Omental fat pad (tissue), 4 donors: ENCODE results near the gene B3GALT6. TPM values are rescaled to one million over a fixed set of nuclear protein-coding genes. Genes with fewer than 3 reads are reported as not detected.

Experiments used
- ATAC-seq: fragments of 150-250 bp; one replicate; pipeline ENCODE4 v1.9.1; 2016; ENCODE audit warnings: mild to moderate bottlenecking, moderate library complexity; ENCODE audit not compliant: low FRiP score
- DNase-seq: peaks from one replicate; pipeline ENCODE4 v3.0.0-alpha.2; 2019; ENCODE audit warnings: low spot score
- total RNA-seq, 4 donors: library from RNA; depleted of rRNA; stranded (reverse); fragments of >200 nt; gene quantifications; one replicate each; pipeline ENCODE4 v1.1.0, GENCODE V29; 2016
- TF ChIP-seq, protein P1 (sequence below), 3 donors: fragments of 450-650 bp; IDR thresholded peaks; one replicate each; pipeline ENCODE4 v1.5.1; 2016 to 2017; ENCODE audit warnings: antibody characterized with exemption in 3 of 3, mild to moderate bottlenecking in 3 of 3, moderate library complexity in 2 of 3

The B3GALT6 gene
- total RNA-seq, 4 donors from 2014 or later, result 14.6 to 27.1 (median 22.1) TPM

DNA sequence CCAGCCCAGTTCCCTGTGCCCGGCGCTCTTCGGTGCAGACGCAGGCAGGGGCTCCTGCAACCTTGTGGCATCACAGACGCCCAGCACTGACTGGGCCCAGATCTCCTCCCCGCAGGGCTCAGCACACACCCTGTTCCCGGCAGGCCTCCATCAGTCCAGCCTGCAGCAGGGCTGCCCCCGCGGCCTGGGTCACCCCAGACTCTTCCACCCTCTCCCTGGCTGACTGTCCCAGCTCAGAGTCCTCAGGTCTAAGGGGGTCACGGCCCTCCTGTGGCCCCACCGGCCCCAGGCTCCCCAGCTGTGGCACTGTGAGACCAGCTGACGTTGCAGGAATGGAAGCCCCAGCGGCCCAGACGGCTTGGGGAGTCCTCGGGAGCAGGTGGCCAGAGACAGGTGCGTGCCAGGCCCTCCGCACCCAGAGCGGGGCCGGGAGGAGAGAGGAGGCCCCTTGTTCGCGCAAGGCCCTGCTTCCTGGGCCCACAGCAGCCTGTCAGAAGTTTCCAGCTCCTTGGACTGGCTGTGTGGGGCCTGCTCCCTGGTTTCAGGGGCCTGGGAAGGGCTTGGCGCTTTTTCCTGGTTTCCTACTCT, 4.2 kb downstream of the B3GALT6 start:
- DNase-seq, result no peak
- TF ChIP-seq, protein P1, sequence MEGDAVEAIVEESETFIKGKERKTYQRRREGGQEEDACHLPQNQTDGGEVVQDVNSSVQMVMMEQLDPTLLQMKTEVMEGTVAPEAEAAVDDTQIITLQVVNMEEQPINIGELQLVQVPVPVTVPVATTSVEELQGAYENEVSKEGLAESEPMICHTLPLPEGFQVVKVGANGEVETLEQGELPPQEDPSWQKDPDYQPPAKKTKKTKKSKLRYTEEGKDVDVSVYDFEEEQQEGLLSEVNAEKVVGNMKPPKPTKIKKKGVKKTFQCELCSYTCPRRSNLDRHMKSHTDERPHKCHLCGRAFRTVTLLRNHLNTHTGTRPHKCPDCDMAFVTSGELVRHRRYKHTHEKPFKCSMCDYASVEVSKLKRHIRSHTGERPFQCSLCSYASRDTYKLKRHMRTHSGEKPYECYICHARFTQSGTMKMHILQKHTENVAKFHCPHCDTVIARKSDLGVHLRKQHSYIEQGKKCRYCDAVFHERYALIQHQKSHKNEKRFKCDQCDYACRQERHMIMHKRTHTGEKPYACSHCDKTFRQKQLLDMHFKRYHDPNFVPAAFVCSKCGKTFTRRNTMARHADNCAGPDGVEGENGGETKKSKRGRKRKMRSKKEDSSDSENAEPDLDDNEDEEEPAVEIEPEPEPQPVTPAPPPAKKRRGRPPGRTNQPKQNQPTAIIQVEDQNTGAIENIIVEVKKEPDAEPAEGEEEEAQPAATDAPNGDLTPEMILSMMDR (IDR thresholded peaks at IDR 0.05), result no peak

DNA sequence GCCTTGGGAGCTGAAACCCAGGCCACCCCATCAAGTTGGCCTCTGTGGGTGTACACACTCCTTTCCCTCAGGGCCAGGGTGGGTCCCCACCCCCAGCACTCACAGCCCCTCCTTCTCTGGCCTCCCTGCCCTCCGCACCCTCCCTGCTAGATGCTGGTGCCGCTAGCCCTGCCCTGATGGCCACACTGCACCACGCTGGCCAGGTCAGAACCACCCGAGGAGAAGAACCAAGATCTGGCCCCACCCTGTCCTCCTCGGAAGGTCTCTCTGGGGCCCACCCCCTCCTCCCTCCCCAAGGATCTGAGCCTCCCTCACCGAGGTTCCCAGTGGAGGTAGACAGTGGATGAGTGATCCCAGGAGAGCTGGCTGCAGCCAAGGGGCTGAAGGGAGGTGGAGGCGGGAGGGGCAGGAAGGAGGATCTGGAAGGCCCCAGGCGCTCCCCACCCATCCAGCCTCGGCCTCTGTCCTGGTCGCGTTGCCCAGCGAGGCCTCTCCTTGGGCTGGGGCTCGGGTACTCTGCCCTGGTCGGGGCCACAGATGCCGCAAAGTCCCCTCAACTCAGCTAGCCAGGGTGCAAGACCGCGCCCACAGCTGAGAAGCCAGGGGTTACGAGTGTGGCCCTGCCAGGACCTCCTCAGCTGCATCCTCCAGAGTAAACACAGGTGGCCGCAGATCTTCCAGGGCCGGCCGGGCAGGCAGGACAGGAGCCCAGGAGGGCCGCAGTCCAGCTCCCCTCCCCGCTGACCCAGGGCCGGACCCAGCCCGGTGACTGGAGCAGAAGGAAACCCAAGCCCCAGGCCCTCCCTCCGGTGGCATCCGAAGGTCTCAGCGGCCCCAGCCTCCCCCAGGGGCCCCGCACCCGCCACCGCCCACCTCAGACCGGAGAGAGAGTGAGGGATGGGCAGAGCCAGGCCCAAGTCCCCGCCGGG, 5.2 kb downstream of the B3GALT6 start:
- DNase-seq (no peak), ATAC-seq (no peak)

More for the DNA sequence above, 4.2 kb downstream of the B3GALT6 start:
- no peak for ATAC-seq

DNA sequence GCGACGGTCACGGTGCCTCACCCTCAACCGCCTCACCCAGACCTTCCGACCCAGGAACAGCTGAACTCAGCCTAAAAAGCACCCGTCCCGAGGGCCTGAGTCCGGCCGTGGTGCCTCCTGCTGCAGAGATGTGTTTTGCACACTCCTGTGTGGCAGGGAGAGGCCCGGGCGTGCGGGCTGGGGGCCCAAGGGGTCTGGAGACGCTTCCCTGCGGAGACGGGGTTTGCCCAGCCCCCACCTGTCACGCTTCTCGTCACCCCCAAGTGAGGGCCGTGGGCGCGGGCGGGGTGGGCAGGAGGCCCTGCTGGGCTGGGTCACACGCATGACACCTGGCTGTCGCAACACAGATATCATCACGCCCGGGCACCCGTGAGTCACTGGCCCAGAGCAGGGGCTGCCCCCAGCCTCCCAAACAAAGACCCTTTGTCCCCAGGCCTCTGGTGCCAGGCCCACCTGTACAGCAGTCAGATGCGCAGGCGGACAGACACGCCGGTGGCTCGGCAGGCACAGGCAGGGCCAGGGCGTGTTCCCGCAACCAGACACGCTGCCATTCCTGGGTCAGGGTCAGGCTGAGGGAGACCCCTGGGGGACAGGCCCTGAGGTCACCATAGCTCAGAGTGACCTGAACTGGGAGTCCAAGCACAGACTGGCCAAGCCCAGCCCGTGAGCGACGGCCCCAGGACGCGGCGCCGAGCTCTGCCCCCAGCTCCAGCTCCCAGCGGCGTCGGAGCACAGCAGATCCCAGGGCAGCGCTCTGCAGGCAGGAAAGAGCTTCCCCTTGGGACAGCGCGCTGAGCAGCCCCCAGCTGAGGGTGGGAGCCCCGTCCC, 6.1 kb downstream of the B3GALT6 start:
- DNase-seq, result no peak
- TF ChIP-seq, protein P1 (IDR thresholded peaks at IDR 0.05), result no peak
- no peak for ATAC-seq

More for the DNA sequence above, 5.2 kb downstream of the B3GALT6 start:
- TF ChIP-seq, protein P1 (IDR thresholded peaks at IDR 0.05), result no peak

DNA sequence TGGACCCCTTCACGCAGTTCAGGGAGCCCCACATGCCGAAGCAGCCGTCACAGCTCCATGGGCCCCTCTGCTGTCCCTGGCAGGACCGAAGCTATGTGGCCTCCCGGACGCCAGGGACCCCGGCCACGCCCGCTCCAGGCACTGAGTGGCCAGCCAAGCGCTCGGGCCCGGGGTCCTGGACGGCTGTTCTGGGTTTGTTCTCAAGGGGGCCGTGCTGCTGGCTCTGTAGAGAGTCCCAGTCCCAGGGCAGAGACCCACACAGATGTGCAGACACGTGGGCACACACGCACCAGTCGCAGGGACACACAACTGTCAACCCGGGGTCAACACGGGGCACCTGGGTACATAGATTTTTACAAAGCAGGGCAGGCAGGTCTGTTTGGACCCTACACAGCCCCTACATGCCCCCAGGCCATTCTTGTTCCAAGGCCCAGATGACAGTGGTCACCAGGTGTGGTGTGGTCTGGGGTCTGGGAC, 6.7 kb downstream of the B3GALT6 start:
- TF ChIP-seq, protein P1 (IDR thresholded peaks at IDR 0.05), result no peak
- ATAC-seq (no peak), DNase-seq (no peak)

DNA sequence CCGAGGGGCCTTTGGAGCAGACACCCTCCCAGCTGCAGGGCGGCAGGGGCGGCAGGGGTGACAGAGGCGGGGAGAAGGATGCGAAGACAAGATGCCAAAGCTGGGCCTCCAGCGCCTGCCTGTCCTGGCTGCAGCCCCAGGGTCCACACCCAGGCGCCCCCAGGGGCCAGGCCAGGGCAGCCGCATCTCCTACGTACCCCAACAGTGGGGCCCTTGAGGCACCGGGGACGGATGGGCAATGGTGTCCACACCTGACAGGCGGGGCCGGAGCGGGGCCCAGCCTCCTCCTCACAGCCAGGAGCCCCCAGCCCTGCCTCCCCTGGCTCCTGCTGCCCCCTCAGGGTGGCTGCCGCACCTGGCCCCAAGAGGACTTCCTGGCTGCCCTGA, 7.2 kb downstream of the B3GALT6 start:
- TF ChIP-seq, protein P1 (IDR thresholded peaks at IDR 0.05), result no peak
- no peak for DNase-seq
- ATAC-seq, result no peak

DNA sequence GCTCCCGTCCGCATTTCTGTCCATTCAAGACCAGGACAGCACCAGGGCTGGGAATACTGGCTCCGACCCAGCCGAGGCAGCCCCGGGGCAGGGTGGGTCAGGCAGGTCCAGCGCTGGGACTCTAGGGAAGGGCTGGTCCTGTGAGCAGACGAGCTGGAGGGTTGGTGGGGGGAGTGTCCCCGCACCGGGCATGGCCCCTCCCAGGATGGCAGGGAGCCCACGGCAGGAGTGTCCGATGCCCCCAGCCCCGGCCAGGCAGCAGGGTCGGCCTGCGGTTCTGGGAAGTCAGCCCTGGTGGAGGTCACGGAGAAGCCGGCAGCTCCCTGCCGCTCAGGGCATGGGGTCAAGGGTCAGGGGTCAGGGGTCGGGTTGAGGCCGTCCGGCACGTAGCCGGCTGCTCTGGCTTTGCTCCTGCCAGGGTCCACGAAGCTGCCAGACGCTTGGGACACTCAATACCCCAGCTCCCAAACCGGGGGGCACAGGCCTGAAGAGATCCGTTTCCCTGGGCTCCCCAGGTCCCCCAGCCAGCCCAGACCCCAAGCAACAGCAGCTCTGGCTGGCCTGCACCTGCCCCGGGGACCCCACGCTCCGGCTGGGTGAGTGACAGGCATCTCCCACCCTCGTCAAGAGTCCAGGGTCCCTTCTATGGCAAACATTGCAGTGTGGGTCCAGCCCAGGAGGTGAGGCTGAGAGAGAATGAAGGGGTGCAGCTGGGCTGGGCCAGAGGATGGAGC, 7.7 kb downstream of the B3GALT6 start:
- TF ChIP-seq, protein P1 (IDR thresholded peaks at IDR 0.05), result no peak
- ATAC-seq (no peak), DNase-seq (no peak)
